Transverse colon (tissue), 4 donors: ENCODE data around the gene UTRN. TPM values are rescaled to one million over a fixed set of nuclear protein-coding genes. Genes with fewer than 3 reads are reported as not detected.

ENCODE experiments used
- DNase-seq: peaks from one replicate; pipeline ENCODE4 v3.0.0-alpha.2; 2019
- H3K27ac ChIP-seq, 4 donors: fragments of 200-600 bp; sonication (generic); 2 replicates each; pipeline ENCODE4 v1.5.1; 2016 to 2018; ENCODE audit warnings: inconsistent platforms in 4 of 4
- H3K27me3 ChIP-seq: fragments of 200-600 bp; sonication (generic); 2 replicates; pipeline ENCODE4 v1.5.1; 2017; ENCODE audit warnings: inconsistent platforms
- H3K36me3 ChIP-seq, 4 donors: fragments of 200-600 bp; sonication (generic); 2 replicates each; pipeline ENCODE4 v1.5.1; 2017 to 2019; ENCODE audit warnings: inconsistent platforms in 4 of 4
- H3K4me1 ChIP-seq, 4 donors: fragments of 200-600 bp; sonication (generic); 2 replicates each; pipeline ENCODE4 v1.5.1; 2017 to 2020; ENCODE audit warnings: inconsistent platforms in 4 of 4
- H3K4me3 ChIP-seq, 4 donors: fragments of 200-600 bp; sonication (generic); 1 replicate in 1 of 4; 2 replicates in 3 of 4; pipeline versions ENCODE4 v1.5.1 to v1.6.1; 2017 to 2019; ENCODE audit warnings: inconsistent platforms in 4 of 4
- H3K9me3 ChIP-seq, 2 donors: fragments of 200-600 bp; sonication (generic); 2 replicates each; pipeline ENCODE4 v1.5.1; 2017 to 2019; ENCODE audit warnings: inconsistent platforms in 2 of 2
- EP300 ChIP-seq: sonication (generic); formaldehyde crosslinking; IDR thresholded peaks from one replicate; pipeline ENCODE4 v1.6.1; 2017; ENCODE audit warnings: antibody characterized with exemption, low read depth
- POLR2A ChIP-seq: fragments of 450-650 bp; IDR thresholded peaks from one replicate; pipeline ENCODE4 v1.6.1; 2016; ENCODE audit warnings: antibody characterized with exemption, mild to moderate bottlenecking, moderate library complexity
- POLR2AphosphoS5 ChIP-seq, 3 donors: sonication (generic); formaldehyde crosslinking; IDR thresholded peaks; one replicate each; pipeline ENCODE4 v1.6.1; 2016; ENCODE audit warnings: antibody characterized with exemption in 3 of 3
- WGBS, 2 donors: methylation state at CpG; one replicate each; pipeline ENCODE4 v1.1.5; 2018; ENCODE audit warnings: low coverage in 1 of 2; 5-methylcytosine and 5-hydroxymethylcytosine counted together
- in situ Hi-C, 4 donors: fragments of 200-750 bp; cut with MboI; loops; one replicate each; pipeline versions ENCODE4 v1.15.0 to v1.15.1; 2017; ENCODE audit warnings: low sequenced_read_pairs in 3 of 4, low pct_ligation_motif_present in 1 of 4, low pct_unique_long_range_greater_than_20kb in 1 of 4
- intact Hi-C: fragments of 100-400 bp; cut with DNase I; formaldehyde crosslinking; loops from one replicate; pipeline ENCODE4 v1.15.1; 2023; ENCODE audit warnings: low total_unique reads
- total RNA-seq, 4 donors: library from RNA; depleted of rRNA; stranded (reverse); fragments of >200 nt; gene quantifications; one replicate each; pipeline ENCODE4 v1.1.0, GENCODE V29; 2016
- TF ChIP-seq, protein P1 (sequence below), 5 experiments: fragments of 200-600 bp in 3 of 5; fragments of 450-650 bp in 2 of 5; sonication (generic) in 3 of 5; IDR thresholded peaks; 1 replicate in 2 of 5; 2 replicates in 3 of 5; pipeline ENCODE4 v1.5.1; 2016 to 2017; ENCODE audit warnings: antibody characterized with exemption in 5 of 5, inconsistent platforms in 3 of 5, mild to moderate bottlenecking in 2 of 5, moderate library complexity in 1 of 5

The UTRN gene
- total RNA-seq, 4 donors from 2014 or later: 42.3 to 134 (median 94.1) TPM

- no peak for DNase-seq
- Histone ChIP-seq H3K9me3 (no peaks in the 10 kb centered on the region), H3K4me1 (peaks cover 0 to 34% (median 13%) of the 10 kb centered on the region in 4 donors), H3K4me3 (no peak overlapping the region), H3K36me3 (no peaks in the 10 kb centered on the region), H3K27me3 (no peaks in the 10 kb centered on the region), H3K27ac (no peak overlapping the region)
- no peak for TF ChIP-seq EP300
- no peak for TF ChIP-seq POLR2A
- TF ChIP-seq POLR2AphosphoS5 (IDR thresholded peaks at IDR 0.05): no peak
- TF ChIP-seq, protein P1, sequence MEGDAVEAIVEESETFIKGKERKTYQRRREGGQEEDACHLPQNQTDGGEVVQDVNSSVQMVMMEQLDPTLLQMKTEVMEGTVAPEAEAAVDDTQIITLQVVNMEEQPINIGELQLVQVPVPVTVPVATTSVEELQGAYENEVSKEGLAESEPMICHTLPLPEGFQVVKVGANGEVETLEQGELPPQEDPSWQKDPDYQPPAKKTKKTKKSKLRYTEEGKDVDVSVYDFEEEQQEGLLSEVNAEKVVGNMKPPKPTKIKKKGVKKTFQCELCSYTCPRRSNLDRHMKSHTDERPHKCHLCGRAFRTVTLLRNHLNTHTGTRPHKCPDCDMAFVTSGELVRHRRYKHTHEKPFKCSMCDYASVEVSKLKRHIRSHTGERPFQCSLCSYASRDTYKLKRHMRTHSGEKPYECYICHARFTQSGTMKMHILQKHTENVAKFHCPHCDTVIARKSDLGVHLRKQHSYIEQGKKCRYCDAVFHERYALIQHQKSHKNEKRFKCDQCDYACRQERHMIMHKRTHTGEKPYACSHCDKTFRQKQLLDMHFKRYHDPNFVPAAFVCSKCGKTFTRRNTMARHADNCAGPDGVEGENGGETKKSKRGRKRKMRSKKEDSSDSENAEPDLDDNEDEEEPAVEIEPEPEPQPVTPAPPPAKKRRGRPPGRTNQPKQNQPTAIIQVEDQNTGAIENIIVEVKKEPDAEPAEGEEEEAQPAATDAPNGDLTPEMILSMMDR (IDR thresholded peaks at IDR 0.05): no peak
- in situ Hi-C loops: no loop called here
- intact Hi-C loops: no loop called here
- WGBS, 2 donors: 90 to 98% methylated on average over 1 of the region's 1 CpG
Observed at GRCh38 chr6:144298916-144299315, 13.8 kb downstream of the UTRN start.

GRCh38 chr6:144302701-144303372 is 17.7 kb downstream of the UTRN start:
- no peaks in the 10 kb centered on the region for H3K27me3 ChIP-seq
- H3K4me1 ChIP-seq: peaks cover 0 to 18% (median under 1%) of the 10 kb centered on the region in 4 donors
- 91 to 92% methylated on average over 4 to 5 of the region's 5 CpGs for WGBS, 2 donors
- TF ChIP-seq, protein P1 (IDR thresholded peaks at IDR 0.05): no peak
- TF ChIP-seq EP300 (no peak), POLR2A (no peak), POLR2AphosphoS5 (IDR thresholded peaks at IDR 0.05) (no peak)
- no peaks in the 10 kb centered on the region for H3K9me3 ChIP-seq
- no peak for DNase-seq
- no peaks in the 10 kb centered on the region for H3K36me3 ChIP-seq
- intact Hi-C loops (no loop called here), in situ Hi-C loops (no loop called here)
- no peak overlapping the region for H3K4me3 ChIP-seq
- H3K27ac ChIP-seq: no peak overlapping the region

DNA sequence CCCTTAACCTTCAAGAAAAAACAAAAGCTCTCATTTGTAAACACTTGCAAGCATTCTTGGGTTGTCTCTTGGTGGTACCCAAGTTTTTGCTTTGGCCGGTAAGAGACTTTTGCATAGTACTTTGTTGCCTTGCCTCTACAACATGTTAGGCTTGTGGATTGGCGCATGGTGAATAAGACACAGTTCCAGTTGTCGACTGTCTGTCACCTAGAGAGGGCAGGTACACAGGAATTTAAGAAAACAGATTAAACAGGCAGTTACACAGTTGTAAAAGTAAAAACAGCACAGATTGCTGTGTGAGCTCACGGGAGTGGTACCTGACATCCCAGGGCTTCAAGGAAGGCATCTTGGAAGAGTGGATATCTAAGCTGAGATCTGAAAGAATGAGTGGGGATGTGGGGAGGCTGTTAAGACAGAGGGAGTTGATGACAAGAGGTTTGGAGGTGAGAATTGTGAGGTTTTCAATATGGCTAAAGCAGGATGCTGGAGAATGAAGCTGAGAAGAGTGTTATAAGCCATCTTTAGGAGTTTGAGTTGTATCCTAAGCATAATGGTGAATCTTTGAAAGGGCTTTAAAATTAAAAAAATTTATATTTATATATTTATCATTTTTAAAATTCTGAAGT is 19.2 kb downstream of the UTRN start:
- Histone ChIP-seq H3K36me3 (no peaks in the 10 kb centered on the region), H3K4me3 (no peak overlapping the region), H3K4me1 (peaks cover 0 to 5% (median 0%) of the 10 kb centered on the region in 4 donors), H3K27me3 (no peaks in the 10 kb centered on the region), H3K27ac (no peak overlapping the region), H3K9me3 (no peaks in the 10 kb centered on the region)
- in situ Hi-C loops: no loop called here
- TF ChIP-seq EP300 (no peak), POLR2AphosphoS5 (IDR thresholded peaks at IDR 0.05) (no peak), POLR2A (no peak)
- TF ChIP-seq, protein P1 (IDR thresholded peaks at IDR 0.05): no peak
- DNase-seq: no peak
- WGBS, 2 donors: 86 to 89% methylated on average over 1 to 4 of the region's 4 CpGs
- intact Hi-C loops: no loop called here

GRCh38 chr6:144305567-144305966 is 20.4 kb downstream of the UTRN start:
- intact Hi-C loops: no loop called here
- Histone ChIP-seq H3K9me3 (no peaks in the 10 kb centered on the region), H3K27ac (no peak overlapping the region), H3K4me1 (peaks cover 0 to 5% (median 0%) of the 10 kb centered on the region in 4 donors), H3K36me3 (no peaks in the 10 kb centered on the region), H3K27me3 (no peaks in the 10 kb centered on the region), H3K4me3 (no peak overlapping the region)
- no peak for DNase-seq
- 78 to 83% methylated on average over 1 of the region's 1 CpG for WGBS, 2 donors
- in situ Hi-C loops: no loop called here
- no peak for TF ChIP-seq POLR2A
- no peak for TF ChIP-seq POLR2AphosphoS5 (IDR thresholded peaks at IDR 0.05)
- TF ChIP-seq, protein P1 (IDR thresholded peaks at IDR 0.05): no peak
- TF ChIP-seq EP300: no peak
